ENCODE data around the gene PTPRD. TPM values are rescaled to one million over a fixed set of nuclear protein-coding genes. Genes with fewer than 3 reads are reported as not detected.
"Not testable (repeated sequence)": the region's sequence is repeated elsewhere in the genome, so short reads cannot be mapped to it uniquely, and the experiment has no call there.

PTPRD gene
- total RNA-seq, 1 donor from 2014 or later, result 6.9 TPM

DNA sequence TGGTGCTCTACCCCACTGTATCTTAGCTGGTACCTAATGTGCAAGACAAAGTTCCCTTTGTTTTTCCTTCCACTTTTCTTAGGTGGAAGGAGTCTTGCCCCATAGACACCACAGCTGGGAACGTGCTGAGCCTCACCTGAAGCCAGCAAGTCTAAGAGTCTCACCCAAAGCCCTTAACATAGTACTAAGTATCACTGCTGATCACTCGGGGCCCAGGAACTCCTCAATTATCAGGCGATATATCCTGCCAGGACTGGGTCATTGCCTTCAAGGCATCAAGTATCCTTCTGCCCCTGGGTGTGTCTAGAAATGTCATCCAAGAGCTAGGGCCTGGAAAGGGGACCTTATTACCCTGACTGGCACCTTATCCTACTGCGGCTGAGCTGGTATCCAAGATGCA lies 123.9 kb downstream of the PTPRD start:
- Histone ChIP-seq H3K36me3 (no peaks in the 10 kb centered on the region), H3K4me3 (no peak overlapping the region), H3K27me3 (no peaks in the 10 kb centered on the region), H3K27ac (no peak overlapping the region), H3K9me3 (no peaks in the 10 kb centered on the region), H3K4me1 (no peaks in the 10 kb centered on the region)
- intact Hi-C loops (cut with DNase I), result no loop called here
- no peak for TF ChIP-seq CTCF (IDR thresholded peaks at IDR 0.05)
- DNase-seq (ENCODE audit: low spot score in 2 of 2), result no peak

GRCh38 chr9:10479172-10479571 lies 133.6 kb downstream of the PTPRD start:
- Histone ChIP-seq H3K27ac (no peak overlapping the region), H3K36me3 (no peaks in the 10 kb centered on the region), H3K4me1 (no peaks in the 10 kb centered on the region), H3K4me3 (no peak overlapping the region), H3K9me3 (no peaks in the 10 kb centered on the region), H3K27me3 (no peaks in the 10 kb centered on the region)
- intact Hi-C loops (cut with DNase I), result no loop called here
- no peak for TF ChIP-seq CTCF (IDR thresholded peaks at IDR 0.05)
- DNase-seq (ENCODE audit: low spot score in 2 of 2), result no peak

DNA sequence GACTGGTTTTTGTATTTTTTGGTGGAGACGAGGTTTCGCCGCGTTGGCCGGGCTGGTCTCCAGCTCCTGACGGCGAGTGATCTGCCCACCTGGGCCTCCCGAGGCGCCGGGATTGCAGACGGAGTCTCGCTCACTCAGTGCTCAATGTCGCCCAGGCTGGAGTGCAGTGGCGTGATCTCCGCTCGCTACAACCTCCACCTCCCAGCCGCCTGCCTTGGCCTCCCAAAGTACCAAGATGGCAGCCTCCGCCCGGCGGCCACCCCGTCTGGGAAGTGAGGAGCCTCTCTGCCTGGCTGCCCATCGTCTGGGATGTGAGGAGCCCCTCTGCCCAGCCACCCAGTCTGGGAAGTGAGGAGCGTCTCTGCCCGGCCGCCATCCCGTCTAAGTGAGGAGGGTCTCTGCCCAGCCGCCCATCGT lies 163.6 kb downstream of the PTPRD start:
- H3K9me3 ChIP-seq; H3K27ac ChIP-seq; H3K4me1 ChIP-seq; H3K4me3 ChIP-seq; H3K27me3 ChIP-seq; intact Hi-C loops (cut with DNase I); H3K36me3 ChIP-seq: not testable (repeated sequence)
- DNase-seq (ENCODE audit: low spot score in 2 of 2), result peak in 1 of 2 donors; percentile 56

DNA sequence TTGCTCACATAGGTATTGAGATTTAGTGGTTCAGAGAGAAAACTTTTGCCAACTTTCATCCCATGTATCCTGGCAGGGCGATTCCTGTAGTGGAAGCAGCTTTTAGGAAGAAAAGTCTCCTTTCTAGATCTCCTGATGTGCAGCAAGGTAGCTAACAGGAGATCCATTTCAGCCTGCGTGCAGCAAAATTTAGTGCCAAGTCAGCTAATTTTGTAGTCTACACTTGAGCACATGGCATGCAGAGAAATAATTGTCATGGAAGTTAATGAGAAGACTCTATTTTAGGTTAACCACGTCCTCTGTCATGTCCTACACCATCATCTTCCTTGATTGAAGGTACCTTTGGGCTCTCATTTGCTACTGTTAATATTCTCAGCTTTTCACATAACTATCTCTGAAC lies 165.8 kb downstream of the PTPRD start:
- Histone ChIP-seq H3K36me3 (no peaks in the 10 kb centered on the region), H3K9me3 (no peaks in the 10 kb centered on the region), H3K4me3 (no peak overlapping the region), H3K27ac (no peak overlapping the region), H3K27me3 (no peaks in the 10 kb centered on the region), H3K4me1 (no peaks in the 10 kb centered on the region)
- no peak for TF ChIP-seq CTCF (IDR thresholded peaks at IDR 0.05)
- intact Hi-C loops (cut with DNase I), result no loop called here
- DNase-seq (ENCODE audit: low spot score in 2 of 2), result no peak

GRCh38 chr9:10443868-10444204 lies 169.0 kb downstream of the PTPRD start:
- H3K36me3 ChIP-seq, result no peaks in the 10 kb centered on the region

GRCh38 chr9:10443181-10443867 lies 169.5 kb downstream of the PTPRD start:
- no peak for DNase-seq (ENCODE audit: low spot score in 2 of 2)
- Histone ChIP-seq H3K36me3 (no peaks in the 10 kb centered on the region), H3K4me1 (no peaks in the 10 kb centered on the region), H3K27ac (no peak overlapping the region), H3K27me3 (no peaks in the 10 kb centered on the region), H3K9me3 (no peaks in the 10 kb centered on the region), H3K4me3 (no peak overlapping the region)
- intact Hi-C loops (cut with DNase I), result no loop called here
- TF ChIP-seq CTCF (IDR thresholded peaks at IDR 0.05), result no peak

More at GRCh38 chr9:10443868-10444204, 169.0 kb downstream of the PTPRD start:
- no peaks in the 10 kb centered on the region for H3K9me3 ChIP-seq
- TF ChIP-seq CTCF (IDR thresholded peaks at IDR 0.05), result no peak
- DNase-seq (ENCODE audit: low spot score in 2 of 2), result no peak
- no peak overlapping the region for H3K4me3 ChIP-seq
- no peaks in the 10 kb centered on the region for H3K27me3 ChIP-seq
- H3K27ac ChIP-seq, result no peak overlapping the region
- intact Hi-C loops (cut with DNase I), result no loop called here
- no peaks in the 10 kb centered on the region for H3K4me1 ChIP-seq
